GM12878 (cell line): ENCODE measurements around the gene AGT. TPM values are rescaled to one million over a fixed set of nuclear protein-coding genes. Genes with fewer than 3 reads are reported as not detected.

Experiments
- ATAC-seq: fragments of 200-7000 bp; cut with Tn5 transposase; 3 replicates; pipeline ENCODE4 v1.9.1; 2020; ENCODE audit warnings: mild to moderate bottlenecking, moderate library complexity
- BruUV-seq: library from RNA; stranded (reverse); fragments of 400-500 nt; replicated peaks from 2 replicates; lab custom pipeline; 2021; lab: Mats Ljungman, UMichigan
- CTCF ChIA-PET: fragments of 300-600 bp; sonication (Branson Sonifier 250); formaldehyde crosslinking; extraction: SDS; loops from one replicate; lab custom pipeline; 2021; ENCODE audit warnings: inconsistent platforms; lab: Yijun Ruan, JAX
- POLR2A ChIA-PET: fragments of 350-600 bp; formaldehyde crosslinking; extraction: SDS; loops from one replicate; lab custom pipeline; 2021; ENCODE audit warnings: inconsistent platforms; lab: Charles Lee
- RAD21 ChIA-PET: fragments of 300-600 bp; sonication (Branson Sonifier 250); formaldehyde crosslinking; loops from one replicate; lab custom pipeline; 2023; ENCODE audit warnings: antibody characterized with exemption; ENCODE audit not compliant: unreplicated experiment; lab: Charles Lee
- SMC1A ChIA-PET: fragments of 300-600 bp; sonication (Branson Sonifier 250); formaldehyde crosslinking; loops from one replicate; lab custom pipeline; 2023; ENCODE audit not compliant: unreplicated experiment, uncharacterized antibody; lab: Charles Lee
- DNase-seq: peaks from one replicate; pipeline ENCODE4 v3.0.0-alpha.2; 2011; ENCODE audit warnings: low read depth, low spot score
- FAIRE-seq: peaks from 3 replicates; lab custom pipeline; 2011; peaks lifted over from hg19 to GRCh38; lab: Jason Lieb, UNC
- H2AFZ ChIP-seq: 2 replicates; pipeline ENCODE4 v1.6.0; 2011; ENCODE audit warnings: low read depth, low read length, control low read depth; ENCODE audit not compliant: control insufficient read depth
- H3K27ac ChIP-seq: 2 replicates; pipeline ENCODE4 v1.5.1; 2011; ENCODE audit warnings: control low read depth; ENCODE audit not compliant: control insufficient read depth, insufficient read depth
- H3K27me3 ChIP-seq, 2 experiments: replicated peaks in 1 of 2; 2 replicates each; pipeline versions ENCODE4 v1.6.0 to v1.6.1; 2011; ENCODE audit warnings: low read length in 1 of 2; ENCODE audit not compliant: control insufficient read depth in 2 of 2, insufficient read depth in 2 of 2
- H3K36me3 ChIP-seq, 2 experiments: 2 replicates each; pipeline ENCODE4 v1.5.1; 2011; ENCODE audit warnings: low read length in 1 of 2; ENCODE audit not compliant: control insufficient read depth in 2 of 2, insufficient read depth in 2 of 2
- H3K4me1 ChIP-seq: 2 replicates; pipeline ENCODE4 v1.6.1; 2011; ENCODE audit warnings: mild to moderate bottlenecking, low read length, moderate library complexity, mixed read lengths; ENCODE audit not compliant: control insufficient read depth, insufficient read depth
- H3K4me2 ChIP-seq: 2 replicates; pipeline ENCODE4 v1.6.0; 2011; ENCODE audit warnings: control low read depth; ENCODE audit not compliant: control insufficient read depth, insufficient read depth
- H3K4me3 ChIP-seq: fragments of 200-600 bp; sonication (generic); 2 replicates; pipeline ENCODE4 v1.5.1; 2016
- H3K79me2 ChIP-seq: 2 replicates; pipeline ENCODE4 v1.6.0; 2011; ENCODE audit warnings: low read length; ENCODE audit not compliant: control insufficient read depth, insufficient read depth
- H3K9ac ChIP-seq: 2 replicates; pipeline ENCODE4 v1.8.0; 2011; ENCODE audit warnings: low read length, control low read depth, mixed read lengths; ENCODE audit not compliant: control insufficient read depth, insufficient read depth
- H3K9me3 ChIP-seq: replicated peaks from 3 replicates; pipeline ENCODE4 v1.5.1; 2011; ENCODE audit warnings: mild to moderate bottlenecking, low read length; ENCODE audit not compliant: control insufficient read depth, insufficient read depth
- H4K20me1 ChIP-seq: 2 replicates; pipeline ENCODE4 v1.6.0; 2011; ENCODE audit not compliant: control insufficient read depth, insufficient read depth
- PAX5 ChIP-seq: IDR thresholded peaks from 2 replicates; pipeline ENCODE4 v1.6.1; 2011; ENCODE audit warnings: low read depth, low read length, borderline replicate concordance
- POU2F2 ChIP-seq: IDR thresholded peaks from 3 replicates; pipeline ENCODE4 v1.6.1; 2011; ENCODE audit warnings: low read depth, mild to moderate bottlenecking, low read length, borderline replicate concordance
- RBBP5 ChIP-seq: fragments of 200-600 bp; sonication (generic); conservative IDR thresholded peaks from 2 replicates; pipeline ENCODE4 v1.6.1; 2016
- SMARCA5 ChIP-seq: fragments of 450-650 bp; IDR thresholded peaks from 2 replicates; pipeline ENCODE4 v1.6.1; 2017; ENCODE audit warnings: mild to moderate bottlenecking
- TBL1XR1 ChIP-seq: IDR thresholded peaks from 2 replicates; pipeline ENCODE4 v1.6.1; 2012; ENCODE audit warnings: low read depth, low read length, improper control_type of control experiment
- ZNF217 ChIP-seq: fragments of 450-650 bp; IDR thresholded peaks from 2 replicates; pipeline ENCODE4 v1.6.1; 2017; ENCODE audit warnings: antibody characterized with exemption, mild to moderate bottlenecking
- WGBS: methylation state at CpG from one replicate; pipeline ENCODE4 v1.1.6; 2016; ENCODE audit warnings: low lambda C conversion rate; ENCODE audit not compliant: insufficient replicate concordance, insufficient coverage; ENCODE audit errors: missing lambda C conversion rate; 5-methylcytosine and 5-hydroxymethylcytosine counted together
- in situ Hi-C: fragments of 300-500 bp; cut with MboI; formaldehyde crosslinking; loops from 9 replicates; pipeline ENCODE4 v1.14.3; 2018; ENCODE audit warnings: mixed read lengths
- intact Hi-C: fragments of 100-400 bp; cut with micrococcal nuclease; formaldehyde crosslinking; loops from one replicate; pipeline ENCODE4 v1.14.2; 2022; ENCODE audit not compliant: unreplicated experiment
- polyA plus RNA-seq, 11 experiments: library from polyadenylated mRNA; depleted of rRNA in 4 of 11; unstranded in 6 of 11; stranded (reverse) in 5 of 11; fragments of >200 nt; fragmentation: Nextera tagmentation in 4 of 11; fragmentation: Illumina TruSeq in 1 of 11; extraction: Ambion mirVana in 4 of 11; extraction: Trizol in 1 of 11; gene quantifications; 1 replicate in 1 of 11; 2 replicates in 10 of 11; pipeline versions ENCODE4 v1.2.1 to v1.2.3, GENCODE V29; 2011 to 2016; ENCODE audit warnings: inconsistent platforms in 2 of 11, missing spikeins in 2 of 11, low read depth in 1 of 11
- total RNA-seq, 4 experiments: library from RNA; depleted of rRNA in 3 of 4; stranded (reverse); fragments of >200 nt in 3 of 4; fragmentation: Illumina TruSeq in 1 of 4; extraction: Trizol in 1 of 4; gene quantifications; 2 replicates each; pipeline versions ENCODE4 v1.2.1 to v1.2.3, GENCODE V29; 2013 to 2021
- TF ChIP-seq, protein P1 (sequence below): fragments of 450-650 bp; IDR thresholded peaks from 2 replicates; pipeline ENCODE4 v1.6.1; 2016; ENCODE audit warnings: mild to moderate bottlenecking, moderate library complexity, borderline replicate concordance
- TF ChIP-seq, protein P2 (sequence below): IDR thresholded peaks from 2 replicates; pipeline ENCODE4 v1.6.1; 2012; ENCODE audit warnings: mild to moderate bottlenecking, low read depth, low read length
- TF ChIP-seq, protein P3 (sequence below): fragments of 450-650 bp; IDR thresholded peaks from 2 replicates; pipeline ENCODE4 v1.6.1; 2018; ENCODE audit warnings: mild to moderate bottlenecking, low read depth, moderate library complexity; ENCODE audit not compliant: partially characterized antibody

AGT gene
- total and polyA plus RNA-seq, 10 of the 15 experiments (the other 5 are each of a cell fraction or from before 2014, with no cell fraction given) = 0.69 TPM; not detected in 9

DNA sequence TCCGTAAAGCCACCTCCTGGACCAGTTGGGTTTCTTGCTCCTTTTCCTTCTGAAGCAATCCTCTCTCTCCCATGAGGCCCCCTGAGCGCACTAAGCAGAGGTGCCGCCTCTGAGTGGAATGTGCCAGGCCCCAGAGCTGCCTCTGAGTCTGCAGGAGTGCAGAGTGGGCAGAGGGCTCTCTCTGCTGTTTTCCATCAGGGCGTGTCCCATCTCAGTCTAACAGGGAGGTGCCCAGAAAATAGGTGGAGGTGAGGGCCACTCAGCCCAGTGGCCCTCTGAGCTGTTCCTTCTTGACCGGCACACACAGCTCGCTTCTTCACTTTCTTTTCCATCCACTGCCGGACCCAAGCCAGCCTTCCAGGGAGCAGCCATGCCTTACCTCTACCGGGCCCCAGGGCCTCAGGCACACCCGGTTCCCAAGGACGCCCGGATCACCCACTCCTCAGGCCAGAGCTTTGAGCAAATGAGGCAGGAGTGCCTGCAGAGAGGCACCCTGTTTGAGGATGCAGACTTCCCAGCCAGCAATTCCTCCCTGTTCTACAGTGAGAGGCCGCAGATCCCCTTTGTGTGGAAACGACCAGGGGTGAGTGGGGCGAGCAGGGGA, 33.3 kb upstream of the AGT start, which contains the start of gene CAPN9:
TSS of gene CAPN9 (plus strand) at position 262 of the 604 bp plus-strand sequence. CDS start at position 371, 109 bp downstream.
- H3K27ac ChIP-seq = no peak within 1 kb of the TSS
- in situ Hi-C loops = no loop called here
- H3K79me2 ChIP-seq = no peaks in the 10 kb centered on the region
- no peak for DNase-seq
- H2AFZ ChIP-seq = no peak within 1 kb of the TSS
- SMC1A ChIA-PET = no interaction called here
- no TSS peak for BruUV-seq
- H3K27me3 ChIP-seq = no peaks in the 10 kb centered on the region
- intact Hi-C loops = no loop called here
- RAD21 ChIA-PET = no interaction called here
- H3K36me3 ChIP-seq = no peaks in the 10 kb centered on the region
- FAIRE-seq = no peak
- CTCF ChIA-PET = no interaction called here
- H4K20me1 ChIP-seq = no peaks in the 10 kb centered on the region
- no peak within 1 kb of the TSS for H3K9ac ChIP-seq
- no peaks in the 10 kb centered on the region for H3K9me3 ChIP-seq
- no peak within 1 kb of the TSS for H3K4me3 ChIP-seq
- POLR2A ChIA-PET = no interaction called here
- 45% methylated on average over 14 of the region's 14 CpGs for WGBS
- H3K4me1 ChIP-seq = no peaks in the 10 kb centered on the region
- H3K4me2 ChIP-seq = no peak within 1 kb of the TSS
- ATAC-seq = no peak
- TF ChIP-seq PAX5 = no peak
- no peak for TF ChIP-seq SMARCA5
- TF ChIP-seq RBBP5 = no peak
- TF ChIP-seq POU2F2 = no peak
- no peak for TF ChIP-seq ZNF217
- TF ChIP-seq, protein P1, sequence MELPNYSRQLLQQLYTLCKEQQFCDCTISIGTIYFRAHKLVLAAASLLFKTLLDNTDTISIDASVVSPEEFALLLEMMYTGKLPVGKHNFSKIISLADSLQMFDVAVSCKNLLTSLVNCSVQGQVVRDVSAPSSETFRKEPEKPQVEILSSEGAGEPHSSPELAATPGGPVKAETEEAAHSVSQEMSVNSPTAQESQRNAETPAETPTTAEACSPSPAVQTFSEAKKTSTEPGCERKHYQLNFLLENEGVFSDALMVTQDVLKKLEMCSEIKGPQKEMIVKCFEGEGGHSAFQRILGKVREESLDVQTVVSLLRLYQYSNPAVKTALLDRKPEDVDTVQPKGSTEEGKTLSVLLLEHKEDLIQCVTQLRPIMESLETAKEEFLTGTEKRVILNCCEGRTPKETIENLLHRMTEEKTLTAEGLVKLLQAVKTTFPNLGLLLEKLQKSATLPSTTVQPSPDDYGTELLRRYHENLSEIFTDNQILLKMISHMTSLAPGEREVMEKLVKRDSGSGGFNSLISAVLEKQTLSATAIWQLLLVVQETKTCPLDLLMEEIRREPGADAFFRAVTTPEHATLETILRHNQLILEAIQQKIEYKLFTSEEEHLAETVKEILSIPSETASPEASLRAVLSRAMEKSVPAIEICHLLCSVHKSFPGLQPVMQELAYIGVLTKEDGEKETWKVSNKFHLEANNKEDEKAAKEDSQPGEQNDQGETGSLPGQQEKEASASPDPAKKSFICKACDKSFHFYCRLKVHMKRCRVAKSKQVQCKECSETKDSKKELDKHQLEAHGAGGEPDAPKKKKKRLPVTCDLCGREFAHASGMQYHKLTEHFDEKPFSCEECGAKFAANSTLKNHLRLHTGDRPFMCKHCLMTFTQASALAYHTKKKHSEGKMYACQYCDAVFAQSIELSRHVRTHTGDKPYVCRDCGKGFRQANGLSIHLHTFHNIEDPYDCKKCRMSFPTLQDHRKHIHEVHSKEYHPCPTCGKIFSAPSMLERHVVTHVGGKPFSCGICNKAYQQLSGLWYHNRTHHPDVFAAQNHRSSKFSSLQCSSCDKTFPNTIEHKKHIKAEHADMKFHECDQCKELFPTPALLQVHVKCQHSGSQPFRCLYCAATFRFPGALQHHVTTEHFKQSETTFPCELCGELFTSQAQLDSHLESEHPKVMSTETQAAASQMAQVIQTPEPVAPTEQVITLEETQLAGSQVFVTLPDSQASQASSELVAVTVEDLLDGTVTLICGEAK = no peak
- TF ChIP-seq, protein P2, sequence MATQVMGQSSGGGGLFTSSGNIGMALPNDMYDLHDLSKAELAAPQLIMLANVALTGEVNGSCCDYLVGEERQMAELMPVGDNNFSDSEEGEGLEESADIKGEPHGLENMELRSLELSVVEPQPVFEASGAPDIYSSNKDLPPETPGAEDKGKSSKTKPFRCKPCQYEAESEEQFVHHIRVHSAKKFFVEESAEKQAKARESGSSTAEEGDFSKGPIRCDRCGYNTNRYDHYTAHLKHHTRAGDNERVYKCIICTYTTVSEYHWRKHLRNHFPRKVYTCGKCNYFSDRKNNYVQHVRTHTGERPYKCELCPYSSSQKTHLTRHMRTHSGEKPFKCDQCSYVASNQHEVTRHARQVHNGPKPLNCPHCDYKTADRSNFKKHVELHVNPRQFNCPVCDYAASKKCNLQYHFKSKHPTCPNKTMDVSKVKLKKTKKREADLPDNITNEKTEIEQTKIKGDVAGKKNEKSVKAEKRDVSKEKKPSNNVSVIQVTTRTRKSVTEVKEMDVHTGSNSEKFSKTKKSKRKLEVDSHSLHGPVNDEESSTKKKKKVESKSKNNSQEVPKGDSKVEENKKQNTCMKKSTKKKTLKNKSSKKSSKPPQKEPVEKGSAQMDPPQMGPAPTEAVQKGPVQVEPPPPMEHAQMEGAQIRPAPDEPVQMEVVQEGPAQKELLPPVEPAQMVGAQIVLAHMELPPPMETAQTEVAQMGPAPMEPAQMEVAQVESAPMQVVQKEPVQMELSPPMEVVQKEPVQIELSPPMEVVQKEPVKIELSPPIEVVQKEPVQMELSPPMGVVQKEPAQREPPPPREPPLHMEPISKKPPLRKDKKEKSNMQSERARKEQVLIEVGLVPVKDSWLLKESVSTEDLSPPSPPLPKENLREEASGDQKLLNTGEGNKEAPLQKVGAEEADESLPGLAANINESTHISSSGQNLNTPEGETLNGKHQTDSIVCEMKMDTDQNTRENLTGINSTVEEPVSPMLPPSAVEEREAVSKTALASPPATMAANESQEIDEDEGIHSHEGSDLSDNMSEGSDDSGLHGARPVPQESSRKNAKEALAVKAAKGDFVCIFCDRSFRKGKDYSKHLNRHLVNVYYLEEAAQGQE = no peak
- no peak for TF ChIP-seq TBL1XR1
- TF ChIP-seq, protein P3, sequence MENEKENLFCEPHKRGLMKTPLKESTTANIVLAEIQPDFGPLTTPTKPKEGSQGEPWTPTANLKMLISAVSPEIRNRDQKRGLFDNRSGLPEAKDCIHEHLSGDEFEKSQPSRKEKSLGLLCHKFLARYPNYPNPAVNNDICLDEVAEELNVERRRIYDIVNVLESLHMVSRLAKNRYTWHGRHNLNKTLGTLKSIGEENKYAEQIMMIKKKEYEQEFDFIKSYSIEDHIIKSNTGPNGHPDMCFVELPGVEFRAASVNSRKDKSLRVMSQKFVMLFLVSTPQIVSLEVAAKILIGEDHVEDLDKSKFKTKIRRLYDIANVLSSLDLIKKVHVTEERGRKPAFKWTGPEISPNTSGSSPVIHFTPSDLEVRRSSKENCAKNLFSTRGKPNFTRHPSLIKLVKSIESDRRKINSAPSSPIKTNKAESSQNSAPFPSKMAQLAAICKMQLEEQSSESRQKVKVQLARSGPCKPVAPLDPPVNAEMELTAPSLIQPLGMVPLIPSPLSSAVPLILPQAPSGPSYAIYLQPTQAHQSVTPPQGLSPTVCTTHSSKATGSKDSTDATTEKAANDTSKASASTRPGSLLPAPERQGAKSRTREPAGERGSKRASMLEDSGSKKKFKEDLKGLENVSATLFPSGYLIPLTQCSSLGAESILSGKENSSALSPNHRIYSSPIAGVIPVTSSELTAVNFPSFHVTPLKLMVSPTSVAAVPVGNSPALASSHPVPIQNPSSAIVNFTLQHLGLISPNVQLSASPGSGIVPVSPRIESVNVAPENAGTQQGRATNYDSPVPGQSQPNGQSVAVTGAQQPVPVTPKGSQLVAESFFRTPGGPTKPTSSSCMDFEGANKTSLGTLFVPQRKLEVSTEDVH = no peak
